Measurements from ENCODE around the gene NUP85. TPM values are rescaled to one million over a fixed set of nuclear protein-coding genes. Genes with fewer than 3 reads are reported as not detected.
A peak's percentile ranks its signal among the peaks of the same experiment; 100 is the strongest.
"Not testable (repeated sequence)": the region's sequence is repeated elsewhere in the genome, so short reads cannot be mapped to it uniquely, and the experiment has no call there.

The NUP85 gene
- polyA plus RNA-seq, 6 donors from 2014 or later, result 11.7 to 41.1 (median 33.4) TPM

GRCh38 chr17:75181608-75182318 lies 23.7 kb upstream of the NUP85 start:
- no peak for DNase-seq
- Mint-ChIP-seq H3K9me3 (peaks cover 0 to 5% (median 0%) of the 10 kb centered on the region in 7 donors), H3K27me3 (no peaks in the 10 kb centered on the region), H3K4me1 (peaks cover 20 to 48% (median 35%) of the 10 kb centered on the region in 3 donors), H3K4me3 (peak overlapping the region; percentile 87 to 98 (median 91)), H3K27ac (peak overlapping the region; percentile 81 to 96 (median 94)), H3K36me3 (no peaks in the 10 kb centered on the region)
- peak; percentile 0 to 1 for ATAC-seq (ENCODE audit: low read depth in 2 of 2)

DNA sequence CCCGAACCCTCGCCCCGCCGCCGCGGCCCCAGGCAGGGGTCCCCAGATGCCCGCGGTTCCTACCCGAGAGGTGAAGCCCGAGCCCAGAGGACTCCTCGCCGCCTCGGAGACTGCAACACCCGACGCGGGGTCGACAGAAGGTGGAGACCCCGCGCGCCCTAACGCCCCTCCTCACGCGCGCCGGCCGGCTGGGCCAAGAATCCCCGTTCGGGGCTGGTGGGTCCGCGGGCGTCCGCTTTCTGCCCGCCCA lies 23.2 kb upstream of the NUP85 start:
- Mint-ChIP-seq H3K27me3 (no peaks in the 10 kb centered on the region), H3K36me3 (no peaks in the 10 kb centered on the region), H3K4me1 (peaks cover 20 to 46% (median 33%) of the 10 kb centered on the region in 3 donors), H3K27ac (peak overlapping the region in 5 of 6 donors; percentile 81 to 94 (median 93)), H3K4me3 (peak overlapping the region; percentile 87 to 98 (median 91)), H3K9me3 (peaks cover 0 to 5% (median 0%) of the 10 kb centered on the region in 7 donors)
- DNase-seq (no peak), ATAC-seq (ENCODE audit: low read depth in 2 of 2) (peak in 1 of 2 donors; percentile 5)

GRCh38 chr17:75182569-75183436 lies 22.7 kb upstream of the NUP85 start, which contains the start of gene SUMO2:
SUMO2 (minus strand) TSS chr17:75182959; CDS start chr17:75182834, 125 bp downstream.
- Mint-ChIP-seq H3K4me3 (peak within 1 kb of the TSS; percentile 87 to 98 (median 92)), H3K27ac (peak within 1 kb of the TSS; percentile 94 to 98 (median 98)), H3K9me3 (peaks cover 0 to 5% (median 0%) of the 10 kb centered on the region in 7 donors), H3K27me3 (no peaks in the 10 kb centered on the region), H3K4me1 (peaks cover 20 to 46% (median 33%) of the 10 kb centered on the region in 3 donors), H3K36me3 (no peaks in the 10 kb centered on the region)
- DNase-seq (peak; percentile 95), ATAC-seq (ENCODE audit: low read depth in 2 of 2) (peak; percentile 75 to 81)

- peaks cover 0 to 5% (median 0%) of the 10 kb centered on the region in 7 donors for H3K9me3 Mint-ChIP-seq
- peak overlapping the region in 7 of 8 donors; percentile 76 to 93 (median 90) for H3K4me3 Mint-ChIP-seq
- no peaks in the 10 kb centered on the region for H3K27me3 Mint-ChIP-seq
- peaks cover 20 to 39% (median 33%) of the 10 kb centered on the region in 3 donors for H3K4me1 Mint-ChIP-seq
- DNase-seq (no peak), ATAC-seq (ENCODE audit: low read depth in 2 of 2) (no peak)
- peak overlapping the region; percentile 85 to 98 (median 95) for H3K27ac Mint-ChIP-seq
- H3K36me3 Mint-ChIP-seq, result no peaks in the 10 kb centered on the region
These were observed 21.2 kb upstream of the NUP85 start for GRCh38 chr17:75183999-75184884.

DNA sequence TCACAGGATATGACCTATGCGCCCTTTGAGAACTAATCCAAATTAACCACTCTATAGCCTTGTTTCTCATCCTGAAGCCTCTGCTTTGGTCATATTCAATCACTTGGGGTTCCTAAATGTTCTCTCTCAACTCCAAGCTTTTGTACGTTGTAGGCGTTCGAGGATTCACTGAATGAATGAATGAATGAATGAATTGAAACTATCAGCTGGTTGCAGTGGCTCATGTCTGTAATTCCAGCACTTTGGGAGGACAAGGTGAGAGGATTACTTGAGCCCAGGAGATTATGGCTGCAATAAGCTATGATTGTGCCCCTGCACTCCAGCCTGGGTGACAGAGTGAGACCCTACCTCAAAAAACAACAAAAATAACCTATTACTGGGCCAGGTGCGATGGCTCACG lies 16.9 kb upstream of the NUP85 start:
- Mint-ChIP-seq H3K4me3 (no peak overlapping the region), H3K27ac (no peak overlapping the region), H3K4me1 (peaks cover 9 to 13% (median 10%) of the 10 kb centered on the region in 3 donors), H3K9me3 (peaks cover 0 to 5% (median 0%) of the 10 kb centered on the region in 7 donors), H3K27me3 (no peaks in the 10 kb centered on the region), H3K36me3 (no peaks in the 10 kb centered on the region)
- DNase-seq (no peak), ATAC-seq (ENCODE audit: low read depth in 2 of 2) (no peak)

DNA sequence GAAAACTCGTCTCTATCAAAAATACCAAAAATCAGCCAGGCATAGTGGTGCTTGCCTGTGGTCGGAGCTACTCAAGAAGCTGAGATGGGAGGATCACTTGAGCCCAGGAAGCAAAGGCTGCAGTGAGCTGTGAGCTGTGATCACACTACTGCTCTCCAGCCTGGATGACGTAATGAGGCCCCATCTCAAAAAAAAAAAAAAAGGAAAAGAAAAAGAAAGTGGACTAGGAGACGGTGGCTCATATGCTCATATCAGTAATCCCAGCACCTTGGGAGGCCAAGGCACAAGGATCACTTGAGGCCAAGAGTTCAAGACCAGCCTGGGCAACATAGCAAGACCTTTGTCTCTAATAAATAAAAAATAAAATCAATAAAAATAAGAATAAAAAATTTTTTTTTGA lies 13.9 kb upstream of the NUP85 start:
- Mint-ChIP-seq H3K27ac (no peak overlapping the region), H3K9me3 (no peaks in the 10 kb centered on the region)
- no peak for DNase-seq

GRCh38 chr17:75194879-75195278 lies 10.6 kb upstream of the NUP85 start:
- DNase-seq, result no peak
- peaks cover 0 to 5% (median 0%) of the 10 kb centered on the region in 3 donors for H3K27me3 Mint-ChIP-seq
- ATAC-seq (ENCODE audit: low read depth in 2 of 2), result no peak
- no peaks in the 10 kb centered on the region for H3K9me3 Mint-ChIP-seq
- no peaks in the 10 kb centered on the region for H3K4me1 Mint-ChIP-seq
- no peaks in the 10 kb centered on the region for H3K36me3 Mint-ChIP-seq
- no peak overlapping the region for H3K27ac Mint-ChIP-seq
- no peak overlapping the region for H3K4me3 Mint-ChIP-seq

More for the DNA sequence above, 13.9 kb upstream of the NUP85 start:
- Mint-ChIP-seq H3K36me3 (no peaks in the 10 kb centered on the region), H3K27me3 (no peaks in the 10 kb centered on the region), H3K4me3 (no peak overlapping the region), H3K4me1 (peaks cover 0 to 2% (median 0%) of the 10 kb centered on the region in 3 donors)
- no peak for ATAC-seq (ENCODE audit: low read depth in 2 of 2)

DNA sequence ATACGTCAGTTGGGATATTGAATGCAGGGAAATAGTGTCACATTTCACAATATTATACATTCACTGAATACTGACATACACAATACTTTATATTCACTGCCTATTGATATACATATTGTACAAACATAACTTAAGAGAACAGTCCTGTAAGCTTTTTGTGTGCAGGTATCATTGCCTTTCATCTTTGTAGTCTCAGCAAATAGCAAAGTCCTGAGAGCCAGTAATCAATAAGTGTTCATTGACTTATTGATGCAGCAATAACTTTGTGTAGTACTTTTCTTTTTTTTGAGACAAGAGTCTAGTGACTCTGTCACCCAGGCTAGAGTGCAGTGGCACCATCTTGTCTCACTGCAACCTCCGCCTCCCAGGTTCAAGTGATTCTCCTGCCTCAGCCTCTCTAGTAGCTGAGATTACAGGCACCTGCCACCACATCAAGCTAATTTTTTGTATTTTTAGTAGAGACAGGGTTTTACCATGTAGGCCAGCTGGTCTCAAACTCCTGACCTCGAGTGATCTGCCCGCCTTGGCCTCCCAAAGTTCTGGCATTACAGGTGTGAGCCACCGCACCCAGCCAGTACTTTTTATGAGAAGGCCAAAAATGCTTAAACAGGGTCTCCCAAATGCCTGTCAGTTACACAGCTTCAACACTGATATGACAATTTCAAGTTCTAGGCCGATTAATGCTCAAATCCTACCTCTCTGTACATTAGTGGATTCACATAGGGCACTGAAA lies 5.4 kb upstream of the NUP85 start:
- Mint-ChIP-seq H3K4me3 (no peak overlapping the region), H3K27ac (no peak overlapping the region), H3K36me3 (no peaks in the 10 kb centered on the region), H3K9me3 (no peaks in the 10 kb centered on the region), H3K4me1 (peaks cover 0 to 18% (median 8%) of the 10 kb centered on the region in 3 donors), H3K27me3 (peaks cover 0 to 5% (median 0%) of the 10 kb centered on the region in 3 donors)
- DNase-seq, result no peak
- ATAC-seq (ENCODE audit: low read depth in 2 of 2), result no peak

GRCh38 chr17:75205793-75206163 lies 299 bp downstream of the NUP85 start:
- Mint-ChIP-seq H3K27ac (peak overlapping the region; percentile 97 to 99 (median 98)), H3K27me3 (no peaks in the 10 kb centered on the region), H3K4me3 (peak overlapping the region; percentile 89 to 98 (median 96)), H3K4me1 (peaks cover 13 to 45% (median 14%) of the 10 kb centered on the region in 3 donors), H3K9me3 (no peaks in the 10 kb centered on the region), H3K36me3 (peaks cover 0 to 6% of the 10 kb centered on the region in 2 donors)
- no peak for DNase-seq
- peak; percentile 3 to 10 for ATAC-seq (ENCODE audit: low read depth in 2 of 2)

DNA sequence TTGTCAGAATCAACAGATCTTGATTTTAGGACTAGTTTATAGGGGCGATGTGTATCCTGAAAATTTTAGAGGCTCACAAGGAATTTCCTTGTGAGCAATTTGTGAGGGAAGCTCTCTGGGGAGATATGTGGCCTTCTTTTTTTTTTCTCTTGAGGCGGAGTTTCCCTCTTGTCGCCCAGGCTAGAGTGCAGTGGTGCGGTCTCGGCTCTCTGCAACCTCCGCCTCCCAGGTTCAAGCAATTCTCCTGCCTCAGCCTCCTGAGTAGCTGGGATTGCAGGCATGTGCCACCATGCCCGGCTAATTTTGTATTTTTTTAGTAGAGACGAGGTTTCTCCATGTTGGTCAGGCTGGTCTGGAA lies 1.6 kb downstream of the NUP85 start:
- Mint-ChIP-seq H3K27ac (peak overlapping the region in 3 of 6 donors; percentile 14 to 87 (median 81)), H3K4me1 (peaks cover 10 to 40% (median 13%) of the 10 kb centered on the region in 3 donors), H3K4me3 (peak overlapping the region; percentile 61 to 98 (median 96))
- not testable (repeated sequence) for H3K27me3 Mint-ChIP-seq; DNase-seq; H3K36me3 Mint-ChIP-seq; H3K9me3 Mint-ChIP-seq; ATAC-seq (ENCODE audit: low read depth in 2 of 2)

DNA sequence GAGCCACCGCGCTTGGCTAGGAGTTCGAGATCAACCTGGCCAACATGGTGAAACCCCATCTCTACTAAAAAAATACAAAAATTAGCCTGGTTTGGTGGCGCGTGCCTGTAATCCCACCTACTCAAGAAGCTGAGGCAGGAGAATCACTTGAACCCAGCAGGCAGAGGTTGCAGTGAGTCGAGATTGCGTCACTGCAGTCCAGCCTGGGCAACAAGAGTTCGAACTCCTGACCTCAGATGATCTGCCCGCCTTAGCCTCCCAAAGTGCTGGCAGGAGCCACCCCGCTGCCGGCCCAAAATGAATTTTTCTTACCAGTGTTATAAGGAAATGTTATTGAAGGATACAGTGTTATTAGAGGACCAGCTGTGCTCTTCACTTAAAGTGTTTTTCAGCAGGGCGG lies 2.3 kb downstream of the NUP85 start:
- no peak overlapping the region for H3K27ac Mint-ChIP-seq
- H3K4me1 Mint-ChIP-seq, result peaks cover 10 to 40% (median 13%) of the 10 kb centered on the region in 3 donors
- H3K36me3 Mint-ChIP-seq, result peaks cover 6 to 7% of the 10 kb centered on the region in 2 donors
- no peaks in the 10 kb centered on the region for H3K27me3 Mint-ChIP-seq
- no peaks in the 10 kb centered on the region for H3K9me3 Mint-ChIP-seq
- peak overlapping the region in 7 of 8 donors; percentile 10 to 77 (median 42) for H3K4me3 Mint-ChIP-seq
- ATAC-seq (ENCODE audit: low read depth in 2 of 2) (no peak), DNase-seq (no peak)

DNA sequence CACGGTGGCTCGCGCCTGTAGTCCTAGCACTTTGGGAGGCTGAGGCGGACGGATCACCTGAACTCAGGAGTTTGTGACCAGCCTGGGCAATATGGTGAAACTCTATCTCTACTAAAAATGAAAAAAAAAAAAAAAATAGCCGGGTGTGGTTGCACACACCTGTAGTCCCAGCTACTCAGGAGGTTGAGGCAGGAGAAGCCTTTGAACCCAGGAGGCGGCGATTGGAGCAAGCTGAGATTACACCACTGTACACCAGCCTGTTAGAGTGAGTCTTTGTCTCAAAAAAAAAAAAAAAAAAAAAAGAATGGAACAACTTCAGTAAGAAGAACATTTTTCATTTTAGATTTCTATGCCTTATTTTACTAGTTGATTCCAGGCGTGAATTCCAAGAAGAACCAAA lies 2.7 kb downstream of the NUP85 start:
- ATAC-seq (ENCODE audit: low read depth in 2 of 2) (no peak), DNase-seq (no peak)
- H3K27me3 Mint-ChIP-seq, result no peaks in the 10 kb centered on the region
- peaks cover 6 to 7% of the 10 kb centered on the region in 2 donors for H3K36me3 Mint-ChIP-seq
- H3K4me1 Mint-ChIP-seq, result peaks cover 10 to 40% (median 13%) of the 10 kb centered on the region in 3 donors
- peak overlapping the region in 6 of 8 donors; percentile 10 to 77 (median 42) for H3K4me3 Mint-ChIP-seq
- no peak overlapping the region for H3K27ac Mint-ChIP-seq
- H3K9me3 Mint-ChIP-seq, result no peaks in the 10 kb centered on the region
